Activated naive CD8-positive, alpha-beta T cell treated with anti-CD3 and anti-CD28 coated beads, Interleukin-2, amount 10 ng/mL, durations not matched to agents 7 days and 5 days (primary cell): ENCODE data around the gene PPP2R1B. TPM values are rescaled to one million over a fixed set of nuclear protein-coding genes. Genes with fewer than 3 reads are reported as not detected.
"Not testable (repeated sequence)": the region's sequence is repeated elsewhere in the genome, so short reads cannot be mapped to it uniquely, and the experiment has no call there.

Source experiments
- ATAC-seq: fragments of 150-1000 bp; cut with Tn5 transposase; one replicate; pipeline ENCODE4 v1.10.0; 2021; ENCODE audit warnings: low read depth, moderate library complexity
- POLR2A ChIA-PET: fragments of 350-600 bp; sonication (Branson Sonifier 250); formaldehyde crosslinking; loops from one replicate; lab custom pipeline; 2021; ENCODE audit warnings: antibody characterized with exemption; lab: Charles Lee
- DNase-seq: peaks from one replicate; pipeline ENCODE4 v3.0.0; 2021
- H3K27ac Mint-ChIP-seq: one replicate; pipeline ENCODE4 v1.8.0; 2022; ENCODE audit warnings: mild to moderate bottlenecking, mixed read lengths
- H3K27me3 Mint-ChIP-seq: one replicate; pipeline ENCODE4 v1.8.0; 2022; ENCODE audit warnings: mild to moderate bottlenecking, moderate library complexity, mixed read lengths
- H3K36me3 Mint-ChIP-seq: one replicate; pipeline ENCODE4 v1.8.0; 2021; ENCODE audit warnings: mild to moderate bottlenecking, mixed read lengths
- H3K4me1 Mint-ChIP-seq: one replicate; pipeline ENCODE4 v1.8.0; 2021; ENCODE audit warnings: mixed read lengths
- H3K4me3 Mint-ChIP-seq: one replicate; pipeline ENCODE4 v1.8.0; 2022; ENCODE audit warnings: mild to moderate bottlenecking, moderate library complexity, mixed read lengths
- H3K9me3 Mint-ChIP-seq: one replicate; pipeline ENCODE4 v1.8.0; 2021; ENCODE audit warnings: mixed read lengths
- total RNA-seq, 2 experiments: library from RNA; stranded (reverse); gene quantifications; one replicate each; pipeline ENCODE4 v1.2.3, GENCODE V29; 2021

PPP2R1B gene
- total RNA-seq, 2 experiments from 2014 or later: 45.1 to 47.1 TPM

- no peaks in the 10 kb centered on the region for H3K36me3 Mint-ChIP-seq
These were observed 11.2 kb upstream of the PPP2R1B start for GRCh38 chr11:111777094-111778046.

GRCh38 chr11:111776398-111777093 lies 10.4 kb upstream of the PPP2R1B start:
- Mint-ChIP-seq H3K36me3 (no peaks in the 10 kb centered on the region), H3K9me3 (no peaks in the 10 kb centered on the region), H3K4me3 (no peak overlapping the region), H3K27ac (no peak overlapping the region), H3K27me3 (no peaks in the 10 kb centered on the region), H3K4me1 (peaks cover 1% of the 10 kb centered on the region)
- ATAC-seq (no peak), DNase-seq (no peak)
- POLR2A ChIA-PET: interaction anchor here (1.1 kb wide), 1 partner anchor 322 kb away, joined by 3 read pairs; no protein-coding TSS in a partner anchor

More at GRCh38 chr11:111777094-111778046, 11.2 kb upstream of the PPP2R1B start:
- Mint-ChIP-seq H3K9me3 (no peaks in the 10 kb centered on the region), H3K27me3 (no peaks in the 10 kb centered on the region), H3K27ac (no peak overlapping the region), H3K4me3 (no peak overlapping the region), H3K4me1 (peaks cover 1% of the 10 kb centered on the region)
- ATAC-seq: peak; percentile 90
- DNase-seq: no peak
- POLR2A ChIA-PET: interaction anchor here (0.6 to 1.1 kb wide), 2 partner anchors 191 to 323 kb away, joined by 3 read pairs; no protein-coding TSS in a partner anchor

- H3K36me3 Mint-ChIP-seq: no peaks in the 10 kb centered on the region
- POLR2A ChIA-PET: no interaction called here
- no peak overlapping the region for H3K4me3 Mint-ChIP-seq
- ATAC-seq (no peak), DNase-seq (no peak)
- no peaks in the 10 kb centered on the region for H3K9me3 Mint-ChIP-seq
- H3K27me3 Mint-ChIP-seq: no peaks in the 10 kb centered on the region
- peaks cover 1% of the 10 kb centered on the region for H3K4me1 Mint-ChIP-seq
- no peak overlapping the region for H3K27ac Mint-ChIP-seq
These were observed 8.9 kb upstream of the PPP2R1B start for GRCh38 chr11:111774955-111775710.

GRCh38 chr11:111772535-111772934 lies 6.3 kb upstream of the PPP2R1B start:
- no peak overlapping the region for H3K27ac Mint-ChIP-seq
- H3K27me3 Mint-ChIP-seq: no peaks in the 10 kb centered on the region
- no peak for DNase-seq
- no peaks in the 10 kb centered on the region for H3K36me3 Mint-ChIP-seq
- POLR2A ChIA-PET: no interaction called here
- ATAC-seq: no peak
- H3K4me1 Mint-ChIP-seq: peaks cover 1% of the 10 kb centered on the region
- H3K4me3 Mint-ChIP-seq: no peak overlapping the region
- no peaks in the 10 kb centered on the region for H3K9me3 Mint-ChIP-seq

GRCh38 chr11:111771205-111771604 lies 5.0 kb upstream of the PPP2R1B start:
- H3K4me3 Mint-ChIP-seq, ATAC-seq, H3K27ac Mint-ChIP-seq, H3K27me3 Mint-ChIP-seq, H3K36me3 Mint-ChIP-seq, H3K4me1 Mint-ChIP-seq, DNase-seq, POLR2A ChIA-PET, H3K9me3 Mint-ChIP-seq: not testable (repeated sequence)

- DNase-seq (no peak), ATAC-seq (no peak)
- Mint-ChIP-seq H3K27ac (no peak overlapping the region), H3K36me3 (no peaks in the 10 kb centered on the region), H3K4me3 (no peak overlapping the region), H3K9me3 (no peaks in the 10 kb centered on the region), H3K27me3 (no peaks in the 10 kb centered on the region), H3K4me1 (peaks cover 8% of the 10 kb centered on the region)
- POLR2A ChIA-PET: no interaction called here
These were observed 4.5 kb upstream of the PPP2R1B start for GRCh38 chr11:111770581-111771134.

GRCh38 chr11:111766834-111767142 lies 599 bp upstream of the PPP2R1B start:
- peak overlapping the region; percentile 97 for H3K27ac Mint-ChIP-seq
- peaks cover 17% of the 10 kb centered on the region for H3K36me3 Mint-ChIP-seq
- no peaks in the 10 kb centered on the region for H3K9me3 Mint-ChIP-seq
- peaks cover 29% of the 10 kb centered on the region for H3K4me1 Mint-ChIP-seq
- DNase-seq (no peak), ATAC-seq (no peak)
- POLR2A ChIA-PET: interaction anchor here (0.7 to 2.2 kb wide), 5 partner anchors 26 to 460 kb away, joined by 3 to 7 read pairs (median 5); partner anchors contain the start of genes ALG9 and SIK2
- no peaks in the 10 kb centered on the region for H3K27me3 Mint-ChIP-seq
- peak overlapping the region; percentile 98 for H3K4me3 Mint-ChIP-seq

GRCh38 chr11:111765320-111765983 lies 737 bp downstream of the PPP2R1B start:
- ATAC-seq (no peak), DNase-seq (no peak)
- H3K4me1 Mint-ChIP-seq: peaks cover 30% of the 10 kb centered on the region
- H3K4me3 Mint-ChIP-seq: peak overlapping the region; percentile 98
- no peaks in the 10 kb centered on the region for H3K27me3 Mint-ChIP-seq
- POLR2A ChIA-PET: interaction anchor here (1.0 to 2.2 kb wide), 4 partner anchors 27 to 461 kb away, joined by 3 to 5 read pairs (median 4); partner anchors contain the start of genes ALG9 and SIK2
- peaks cover 20% of the 10 kb centered on the region for H3K36me3 Mint-ChIP-seq
- no peaks in the 10 kb centered on the region for H3K9me3 Mint-ChIP-seq
- H3K27ac Mint-ChIP-seq: peak overlapping the region; percentile 97

GRCh38 chr11:111764621-111765020 lies 1.6 kb downstream of the PPP2R1B start:
- Mint-ChIP-seq H3K36me3 (peaks cover 22% of the 10 kb centered on the region), H3K27ac (no peak overlapping the region), H3K27me3 (no peaks in the 10 kb centered on the region), H3K4me3 (peak overlapping the region; percentile 98), H3K9me3 (no peaks in the 10 kb centered on the region), H3K4me1 (peaks cover 30% of the 10 kb centered on the region)
- POLR2A ChIA-PET: interaction anchor here (1.0 kb wide), 1 partner anchor 162 kb away, joined by 4 read pairs; the partner anchor contains the start of gene SIK2
- no peak for ATAC-seq
- no peak for DNase-seq

- H3K4me1 Mint-ChIP-seq: peaks cover 30% of the 10 kb centered on the region
- POLR2A ChIA-PET: no interaction called here
- H3K4me3 Mint-ChIP-seq: no peak overlapping the region
These were observed 3.1 kb downstream of the PPP2R1B start for GRCh38 chr11:111762981-111763643.

GRCh38 chr11:111762526-111762925 lies 3.7 kb downstream of the PPP2R1B start:
- Mint-ChIP-seq H3K4me1 (peaks cover 30% of the 10 kb centered on the region), H3K36me3 (peaks cover 34% of the 10 kb centered on the region), H3K27ac (no peak overlapping the region), H3K4me3 (no peak overlapping the region), H3K27me3 (no peaks in the 10 kb centered on the region), H3K9me3 (no peaks in the 10 kb centered on the region)
- POLR2A ChIA-PET: no interaction called here
- ATAC-seq: no peak
- DNase-seq: no peak

More at GRCh38 chr11:111762981-111763643, 3.1 kb downstream of the PPP2R1B start:
- H3K27me3 Mint-ChIP-seq: no peaks in the 10 kb centered on the region
- no peak overlapping the region for H3K27ac Mint-ChIP-seq
- H3K36me3 Mint-ChIP-seq: peaks cover 32% of the 10 kb centered on the region
- H3K9me3 Mint-ChIP-seq: no peaks in the 10 kb centered on the region
- DNase-seq (no peak), ATAC-seq (no peak)

GRCh38 chr11:111761036-111761435 lies 5.2 kb downstream of the PPP2R1B start:
- no peaks in the 10 kb centered on the region for H3K27me3 Mint-ChIP-seq
- POLR2A ChIA-PET: no interaction called here
- H3K36me3 Mint-ChIP-seq: peaks cover 38% of the 10 kb centered on the region
- DNase-seq (no peak), ATAC-seq (no peak)
- H3K9me3 Mint-ChIP-seq: no peaks in the 10 kb centered on the region
- no peak overlapping the region for H3K27ac Mint-ChIP-seq
- peaks cover 22% of the 10 kb centered on the region for H3K4me1 Mint-ChIP-seq
- no peak overlapping the region for H3K4me3 Mint-ChIP-seq
